Measurements from ENCODE around the gene DCST1.

The DCST1 gene

GRCh38 chr1:155037043-155037442, 3.4 kb downstream of the DCST1 start:
- no peak for DNase-seq

DNA sequence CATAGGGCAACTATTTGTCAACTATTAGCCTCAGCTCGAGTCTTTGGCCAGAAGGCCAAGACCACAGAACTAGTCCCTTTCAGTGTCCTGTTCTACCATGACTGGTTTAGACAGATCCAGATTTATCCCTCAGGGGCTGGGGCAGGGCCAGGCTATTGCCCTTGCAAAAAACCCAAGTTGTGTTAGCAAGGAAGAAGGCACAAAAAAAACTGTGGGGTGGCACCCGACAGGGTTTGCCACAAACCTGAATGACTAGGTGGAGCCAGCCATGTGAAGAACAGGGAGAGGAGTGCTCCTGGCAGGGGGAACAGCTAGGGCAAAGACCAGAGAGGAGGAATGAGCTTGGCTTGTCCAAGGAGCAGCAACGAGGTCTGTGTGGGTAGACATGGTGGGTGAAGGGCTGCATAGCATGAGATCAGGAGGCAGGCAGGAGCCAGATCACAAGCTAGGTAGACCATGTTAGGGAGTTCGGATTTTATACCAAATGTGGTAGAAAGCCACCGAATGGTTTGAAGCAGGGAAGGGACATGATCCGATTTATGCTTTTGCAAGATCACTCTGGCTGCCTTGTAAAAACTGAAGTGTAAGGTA, 4.3 kb downstream of the DCST1 start:
- DNase-seq, result no peak

DNA sequence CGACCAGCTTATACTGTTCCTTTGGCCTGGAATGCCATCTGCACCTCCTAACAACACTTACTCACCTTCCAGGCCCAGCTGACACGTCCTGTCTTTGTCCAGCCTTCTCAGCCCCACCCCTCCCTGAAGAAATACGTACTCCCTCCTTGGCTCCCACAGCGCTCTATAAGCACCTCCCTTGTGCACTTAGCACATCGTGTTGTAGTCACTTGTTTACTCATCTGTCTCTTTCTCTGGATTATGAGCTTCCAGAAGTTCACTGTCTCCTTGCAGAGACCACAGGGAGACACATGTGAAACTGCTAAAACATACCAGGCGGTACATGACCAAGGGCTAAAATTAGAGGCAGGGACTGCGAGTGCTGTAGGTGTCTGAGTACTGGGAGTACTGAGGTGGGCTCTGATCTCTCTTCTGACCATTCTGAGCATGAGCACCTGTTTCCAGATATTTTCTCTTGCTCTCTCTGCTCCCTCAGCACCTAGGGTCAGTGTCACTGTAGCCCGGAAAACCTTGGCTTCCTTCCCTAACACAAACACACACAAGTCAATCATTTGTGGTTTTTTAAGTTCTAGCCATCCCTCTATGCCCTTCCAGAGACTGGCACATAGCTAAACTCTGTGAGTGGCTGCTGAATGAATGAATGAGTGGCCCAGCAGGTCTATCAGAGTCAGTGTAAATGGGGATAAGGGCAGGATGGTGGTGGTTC, 5.1 kb downstream of the DCST1 start:
- no peak for DNase-seq

- DNase-seq, result no peak
Observed at GRCh38 chr1:155039308-155039669, 5.7 kb downstream of the DCST1 start.

- DNase-seq, result no peak
Observed at GRCh38 chr1:155040358-155041093, 6.9 kb downstream of the DCST1 start.

DNA sequence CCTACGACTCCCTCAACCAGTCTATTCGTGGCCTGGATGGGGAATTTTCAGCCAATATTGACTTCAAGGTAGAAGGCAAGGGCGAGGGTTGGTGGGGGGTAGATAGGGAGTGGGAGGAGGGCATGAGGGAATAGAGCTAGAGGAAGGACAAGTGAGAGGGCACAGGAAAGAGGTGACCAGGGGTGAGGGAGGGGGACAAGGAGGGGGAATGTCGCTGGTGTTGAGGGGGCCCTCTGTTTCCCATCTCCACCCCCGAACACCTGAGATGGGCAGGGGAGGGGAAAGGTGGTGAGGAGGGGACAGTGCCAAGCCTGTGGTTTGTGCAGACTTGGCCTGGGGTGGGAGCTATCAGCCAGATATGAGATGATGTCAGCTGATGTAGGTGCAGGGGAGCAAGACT, 9.2 kb downstream of the DCST1 start:
- no peak for DNase-seq

GRCh38 chr1:155043301-155043702, 9.7 kb downstream of the DCST1 start:
- DNase-seq, result no peak

GRCh38 chr1:155043793-155044192, 10.2 kb downstream of the DCST1 start:
- DNase-seq, result no peak

- no peak for DNase-seq
Observed at GRCh38 chr1:155044365-155044764, 10.7 kb downstream of the DCST1 start.

DNA sequence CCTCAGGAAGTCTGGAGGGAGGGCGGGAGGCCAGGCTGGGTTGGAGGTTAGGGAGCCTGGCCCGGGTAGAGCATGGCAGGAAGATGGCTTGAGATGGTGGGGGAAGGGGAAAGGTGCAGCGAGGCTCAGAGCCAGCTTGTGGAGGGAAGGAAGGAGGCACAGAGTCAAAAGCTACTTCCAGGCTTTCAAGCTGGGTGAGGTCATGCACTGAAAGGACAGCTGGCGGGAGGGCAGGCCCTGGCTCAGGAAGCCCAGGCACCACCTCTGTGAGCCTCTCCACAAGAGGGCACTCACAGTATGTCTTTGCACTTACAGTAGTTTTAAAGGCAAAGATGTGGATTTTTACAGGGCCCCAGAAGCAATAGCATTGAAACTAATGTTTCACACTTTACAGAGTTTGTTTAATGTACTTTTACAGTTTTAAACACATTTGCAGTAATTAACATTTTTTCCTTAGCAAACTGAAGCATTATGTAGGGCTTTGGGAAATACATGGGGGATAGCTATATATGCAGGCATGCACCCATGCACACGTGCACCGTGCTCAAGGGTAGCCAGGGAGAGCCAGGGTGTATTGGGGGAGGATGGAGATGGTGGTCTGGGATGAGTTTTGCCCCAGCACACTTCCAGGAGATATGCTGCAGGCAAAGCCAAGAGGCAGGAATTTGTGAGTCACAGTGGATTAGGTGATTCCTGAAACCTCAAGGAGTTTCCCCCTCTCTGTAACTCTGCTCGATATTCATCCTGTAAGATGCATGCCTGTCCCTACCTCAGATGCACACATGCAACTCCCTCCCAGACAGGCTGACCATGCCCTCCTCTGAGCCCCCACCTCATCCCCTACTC, 11.4 kb downstream of the DCST1 start:
- peak; percentile 63 for DNase-seq

DNA sequence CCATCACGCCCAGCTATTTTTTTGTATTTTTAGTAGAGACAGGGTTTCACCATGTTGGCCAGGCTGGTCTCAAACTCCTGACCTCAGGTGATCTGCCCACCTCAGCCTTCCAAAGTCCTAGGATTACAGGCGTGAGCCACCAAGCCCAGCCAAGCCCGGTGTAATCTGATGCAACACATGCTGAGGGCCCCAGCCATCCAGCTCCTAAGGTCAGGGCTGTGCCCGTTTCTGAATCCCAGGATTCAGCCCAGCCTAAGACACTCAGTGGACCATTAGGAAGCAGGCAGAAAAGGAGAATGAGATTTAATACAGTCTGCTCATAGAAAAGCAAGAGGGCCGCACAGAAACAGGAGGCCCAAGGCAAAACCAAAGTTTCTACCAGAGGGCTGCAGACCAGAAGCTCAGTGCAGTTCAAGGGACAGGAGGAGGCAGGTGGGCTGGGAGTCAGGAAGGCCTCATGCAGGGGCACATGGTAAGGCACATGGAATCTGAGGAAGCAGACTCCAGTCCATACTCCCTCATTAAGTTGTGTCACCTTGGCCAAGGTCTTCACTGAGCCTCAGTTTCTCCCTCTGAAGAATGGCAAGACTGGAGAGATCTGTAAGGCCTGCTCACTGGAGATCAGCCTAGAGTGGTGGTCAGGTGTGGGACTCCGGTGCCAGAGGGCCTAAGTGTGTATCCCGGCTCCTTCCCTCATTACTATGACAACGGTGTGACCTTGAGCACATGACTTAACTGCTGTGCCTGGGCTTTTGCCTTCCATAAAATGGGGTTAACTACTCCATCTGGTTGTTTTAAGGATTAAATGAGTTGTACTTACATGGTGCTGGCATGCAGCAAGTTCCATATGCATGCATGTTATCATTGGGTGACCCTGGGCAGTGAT, 15.1 kb downstream of the DCST1 start:
- DNase-seq, result no peak

GRCh38 chr1:155049651-155050559, 16.3 kb downstream of the DCST1 start:
- DNase-seq, result no peak

GRCh38 chr1:155050560-155051341, 17.1 kb downstream of the DCST1 start, which contains the start of gene ADAM15:
Gene ADAM15 (plus strand): TSS chr1:155051316. CDS start chr1:155051387, 71 bp downstream.
- DNase-seq, result peak; percentile 77

- DNase-seq, result no peak
Observed at GRCh38 chr1:155051342-155051776, 17.7 kb downstream of the DCST1 start.

DNA sequence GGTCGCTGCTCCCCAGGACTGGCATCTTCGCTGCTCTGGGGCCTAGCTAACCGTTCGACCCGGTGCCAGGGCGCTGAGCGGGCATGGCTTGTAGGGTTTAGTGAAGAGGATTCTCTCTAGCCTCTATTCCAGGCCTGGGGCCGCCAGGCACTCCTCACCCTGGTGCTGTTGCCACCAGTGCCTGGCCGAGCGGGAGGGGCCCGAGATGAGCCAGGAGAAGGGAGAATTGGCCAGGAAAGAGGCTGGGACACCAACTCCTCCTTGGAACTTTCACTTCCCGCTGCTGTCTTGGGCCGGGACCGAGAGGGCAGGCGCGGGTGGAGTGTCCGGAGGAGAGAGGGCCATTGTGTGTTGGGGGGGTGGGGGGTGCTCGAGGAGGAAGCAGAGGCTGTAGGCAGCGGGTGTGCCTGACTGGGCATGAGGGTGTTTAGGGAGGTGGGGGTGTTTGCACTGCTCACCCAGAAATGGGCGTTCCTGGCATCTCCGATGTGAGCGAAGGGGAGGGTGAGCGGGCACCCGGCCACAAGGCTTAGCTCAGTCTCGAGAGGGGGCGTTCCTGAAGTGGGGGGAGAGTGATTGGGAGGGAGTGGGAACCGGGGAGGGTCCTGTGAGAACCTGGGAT, 18.3 kb downstream of the DCST1 start:
- peak; percentile 30 for DNase-seq

GRCh38 chr1:155052439-155053395, 19.1 kb downstream of the DCST1 start:
- peak; percentile 21 for DNase-seq

DNA sequence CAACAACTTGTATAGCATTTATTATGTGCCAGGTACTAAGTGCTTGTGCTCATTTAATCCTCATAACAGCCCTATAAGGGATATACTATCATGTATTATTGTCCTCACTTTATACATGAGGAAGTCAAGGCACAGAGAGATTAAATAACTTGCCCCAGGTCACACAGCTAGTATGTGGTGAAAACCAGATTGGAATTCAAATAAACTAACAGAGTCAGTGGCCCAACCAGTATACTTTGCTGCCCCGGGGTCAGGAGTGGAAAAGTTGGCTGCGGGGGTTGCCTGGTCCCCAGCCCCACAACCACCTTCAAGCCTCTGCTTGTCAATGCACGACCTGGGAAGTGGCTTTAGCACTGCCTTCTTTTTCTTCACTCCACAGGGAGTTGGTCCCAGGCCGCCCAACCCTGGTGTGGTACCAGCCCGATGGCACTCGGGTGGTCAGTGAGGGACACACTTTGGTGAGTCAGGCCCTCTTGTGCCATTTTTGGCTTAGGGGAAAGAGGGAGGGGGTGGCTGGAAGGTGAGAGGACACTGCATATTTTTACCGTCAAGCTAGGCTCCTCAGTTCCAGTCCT, 20.0 kb downstream of the DCST1 start:
- no peak for DNase-seq

DNA sequence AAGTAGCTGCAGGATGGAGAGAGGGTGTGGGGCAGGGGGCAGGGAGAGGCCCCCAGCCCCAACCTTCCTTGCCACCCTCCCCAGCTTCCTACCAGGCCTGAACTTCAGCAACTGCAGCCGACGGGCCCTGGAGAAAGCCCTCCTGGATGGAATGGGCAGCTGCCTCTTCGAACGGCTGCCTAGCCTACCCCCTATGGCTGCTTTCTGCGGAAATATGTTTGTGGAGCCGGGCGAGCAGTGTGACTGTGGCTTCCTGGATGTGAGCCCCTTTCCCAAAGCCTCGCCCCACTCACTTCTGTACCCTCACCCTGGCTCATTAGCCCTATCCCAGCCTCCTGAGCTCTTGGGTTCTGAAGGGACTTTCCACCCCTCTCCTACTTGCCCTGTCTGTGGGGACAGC, 23.5 kb downstream of the DCST1 start:
- no peak for DNase-seq
